H1 (cell line): ENCODE measurements around the gene POLR2L. TPM values are rescaled to one million over a fixed set of nuclear protein-coding genes. Genes with fewer than 3 reads are reported as not detected.

Experiments
- polyA plus RNA-seq, 7 experiments: library from polyadenylated mRNA; depleted of rRNA in 3 of 7; stranded (reverse) in 5 of 7; unstranded in 2 of 7; fragments of >200 nt in 5 of 7; fragments of 200-250 nt in 2 of 7; gene quantifications; 1 replicate in 5 of 7; 2 replicates in 1 of 7; 4 replicates in 1 of 7; pipeline versions ENCODE4 v1.2.1 to v1.2.3, GENCODE V29; 2011 to 2013; ENCODE audit warnings: missing spikeins in 2 of 7, mixed read lengths in 2 of 7
- small RNA-seq: library from polyadenylated mRNA; stranded (forward); fragments of <200 nt; extraction: miRNeasy Mini kit (QIAGEN cat#:217004); gene quantifications from one replicate; pipeline ENCODE3, GENCODE V24; 2013; ENCODE audit not compliant: insufficient read depth
- total RNA-seq: library from RNA; stranded (reverse); fragmentation: NEBNext Ultra II Directional; extraction: Animal tissue kit (Norgen Biotek cat#: 25700); gene quantifications from 2 replicates; pipeline ENCODE4 v1.2.1, GENCODE V29; 2021

The POLR2L gene
- total and polyA plus RNA-seq, 2 of the 8 experiments (the other 6 are each of a cell fraction or from before 2014, with no cell fraction given) = 140 to 151 TPM

Small RNA genes within 50 kb of the gene (small RNA-seq; reads per million reads assigned to genes)
- not detected for gene SNORA52

Other genes with a start within 250 kb of the POLR2L start
- gene IRF7, start 226.6 kb downstream of the POLR2L start, total RNA-seq = 9.4 and 9.6 TPM in 2 replicates
- gene IRF7, start 226.6 kb downstream of the POLR2L start, polyA plus RNA-seq (2011; rRNA removed) = 9.1 and 12.8 TPM in 2 replicates
- 0.11 TPM in 1 of 2 replicates, not detected in the other for gene CDHR5, start 217.6 kb downstream of the POLR2L start, total RNA-seq
- gene CDHR5, start 217.6 kb downstream of the POLR2L start, polyA plus RNA-seq (2011; rRNA removed) = 0.02 TPM in 1 of 2 replicates, not detected in the other
- gene SCT, start 215.3 kb downstream of the POLR2L start, total RNA-seq = 2.0 and 2.2 TPM in 2 replicates
- 1.7 and 3.7 TPM in 2 replicates for gene SCT, start 215.3 kb downstream of the POLR2L start, polyA plus RNA-seq (2011; rRNA removed)
- gene DRD4, start 205.3 kb downstream of the POLR2L start, total RNA-seq = 3.3 and 3.4 TPM in 2 replicates
- gene DRD4, start 205.3 kb downstream of the POLR2L start, polyA plus RNA-seq (2011; rRNA removed) = 4.9 and 9.7 TPM in 2 replicates
- gene DEAF1, start 147.3 kb downstream of the POLR2L start, total RNA-seq = 53.7 and 58.4 TPM in 2 replicates
- 47.3 and 64.7 TPM in 2 replicates for gene DEAF1, start 147.3 kb downstream of the POLR2L start, polyA plus RNA-seq (2011; rRNA removed)
- gene TMEM80, start 146.7 kb downstream of the POLR2L start, total RNA-seq = 7.3 and 8.0 TPM in 2 replicates
- 16.3 and 21.4 TPM in 2 replicates for gene TMEM80, start 146.7 kb downstream of the POLR2L start, polyA plus RNA-seq (2011; rRNA removed)
- 38.5 and 44.3 TPM in 2 replicates for gene EPS8L2, start 136.3 kb downstream of the POLR2L start, total RNA-seq
- gene EPS8L2, start 136.3 kb downstream of the POLR2L start, polyA plus RNA-seq (2011; rRNA removed) = 57.0 and 65.3 TPM in 2 replicates
- 302 and 308 TPM in 2 replicates for gene TALDO1, start 95.1 kb downstream of the POLR2L start, total RNA-seq
- gene TALDO1, start 95.1 kb downstream of the POLR2L start, polyA plus RNA-seq (2011; rRNA removed) = 265 and 293 TPM in 2 replicates
- 47.5 and 54.9 TPM in 2 replicates for gene GATD1, start 65.0 kb downstream of the POLR2L start, total RNA-seq
- 54.8 and 101 TPM in 2 replicates for gene GATD1, start 65.0 kb downstream of the POLR2L start, polyA plus RNA-seq (2011; rRNA removed)
- gene CEND1, start 52.4 kb downstream of the POLR2L start, total RNA-seq = 5.0 and 5.7 TPM in 2 replicates
- 0.82 and 1.3 TPM in 2 replicates for gene CEND1, start 52.4 kb downstream of the POLR2L start, polyA plus RNA-seq (2011; rRNA removed)
- 48.0 and 54.3 TPM in 2 replicates for gene SLC25A22, start 44.2 kb downstream of the POLR2L start, total RNA-seq
- gene SLC25A22, start 44.2 kb downstream of the POLR2L start, polyA plus RNA-seq (2011; rRNA removed) = 31.5 and 52.0 TPM in 2 replicates
- gene PIDD1, start 37.3 kb downstream of the POLR2L start, total RNA-seq = 18.9 and 24.9 TPM in 2 replicates
- 26.1 and 51.4 TPM in 2 replicates for gene PIDD1, start 37.3 kb downstream of the POLR2L start, polyA plus RNA-seq (2011; rRNA removed)
- gene RPLP2, start 32.6 kb downstream of the POLR2L start, total RNA-seq = 2,084 and 2,106 TPM in 2 replicates
- 1,789 and 2,639 TPM in 2 replicates for gene RPLP2, start 32.6 kb downstream of the POLR2L start, polyA plus RNA-seq (2011; rRNA removed)
- gene PNPLA2, start 23.6 kb downstream of the POLR2L start, total RNA-seq = 62.1 and 62.2 TPM in 2 replicates
- gene PNPLA2, start 23.6 kb downstream of the POLR2L start, polyA plus RNA-seq (2011; rRNA removed) = 30.9 and 63.7 TPM in 2 replicates
- gene CRACR2B, start 14.6 kb downstream of the POLR2L start, total RNA-seq = 26.4 and 29.3 TPM in 2 replicates
- 18.2 and 34.9 TPM in 2 replicates for gene CRACR2B, start 14.6 kb downstream of the POLR2L start, polyA plus RNA-seq (2011; rRNA removed)
- 93.4 and 101 TPM in 2 replicates for gene CD151, start 9.6 kb downstream of the POLR2L start, total RNA-seq
- 212 and 257 TPM in 2 replicates for gene CD151, start 9.6 kb downstream of the POLR2L start, polyA plus RNA-seq (2011; rRNA removed)
- 74.1 and 75.8 TPM in 2 replicates for gene TSPAN4, start 323 bp upstream of the POLR2L start, total RNA-seq
- gene TSPAN4, start 323 bp upstream of the POLR2L start, polyA plus RNA-seq (2011; rRNA removed) = 145 and 217 TPM in 2 replicates
- 78.9 and 81.2 TPM in 2 replicates for gene CHID1, start 68.3 kb upstream of the POLR2L start, total RNA-seq
- gene CHID1, start 68.3 kb upstream of the POLR2L start, polyA plus RNA-seq (2011; rRNA removed) = 88.5 and 114 TPM in 2 replicates
- gene AP2A2, start 83.3 kb upstream of the POLR2L start, total RNA-seq = 50.0 and 56.3 TPM in 2 replicates
- 65.0 and 70.0 TPM in 2 replicates for gene AP2A2, start 83.3 kb upstream of the POLR2L start, polyA plus RNA-seq (2011; rRNA removed)
- not detected in 2 replicates for gene MUC6, start 194.2 kb upstream of the POLR2L start, total RNA-seq
- gene MUC6, start 194.2 kb upstream of the POLR2L start, polyA plus RNA-seq (2011; rRNA removed) = 0.09 TPM in 1 of 2 replicates, not detected in the other
- not detected in 2 replicates for gene MUC2, start 232.3 kb upstream of the POLR2L start, total RNA-seq
- not detected in 2 replicates for gene MUC2, start 232.3 kb upstream of the POLR2L start, polyA plus RNA-seq (2011; rRNA removed)